WTC11 (cell line): ENCODE results near the gene COL4A2. TPM values are rescaled to one million over a fixed set of nuclear protein-coding genes. Genes with fewer than 3 reads are reported as not detected.

Experiments used
- ATAC-seq: fragments of 200-7000 bp; cut with Tn5 transposase; 2 replicates; pipeline ENCODE4 v1.10.0; 2021; ENCODE audit warnings: mild to moderate bottlenecking, moderate library complexity
- CTCF ChIA-PET: fragments of 300-600 bp; sonication (Branson Sonifier 250); formaldehyde crosslinking; loops from one replicate; lab custom pipeline; 2021; ENCODE audit warnings: antibody characterized with exemption; lab: Charles Lee
- POLR2A ChIA-PET: fragments of 350-600 bp; sonication (Branson Sonifier 250); formaldehyde crosslinking; loops from one replicate; lab custom pipeline; 2021; ENCODE audit warnings: antibody characterized with exemption; lab: Charles Lee
- DNase-seq: peaks from one replicate; pipeline ENCODE4 v3.0.0; 2021; ENCODE audit warnings: low spot score
- H3K27ac Mint-ChIP-seq: 2 replicates; pipeline ENCODE4 v1.8.0; 2021; ENCODE audit warnings: mixed read lengths
- H3K27me3 Mint-ChIP-seq: 2 replicates; pipeline ENCODE4 v1.8.0; 2021; ENCODE audit warnings: low read depth, mild to moderate bottlenecking, moderate library complexity, mixed read lengths
- H3K36me3 Mint-ChIP-seq: 2 replicates; pipeline ENCODE4 v1.8.0; 2021; ENCODE audit warnings: mixed read lengths
- H3K4me1 Mint-ChIP-seq: 2 replicates; pipeline ENCODE4 v1.8.0; 2022; ENCODE audit warnings: mixed read lengths
- H3K4me3 Mint-ChIP-seq: 2 replicates; pipeline ENCODE4 v1.8.0; 2021; ENCODE audit warnings: mild to moderate bottlenecking, moderate library complexity, mixed read lengths
- H3K9me3 Mint-ChIP-seq: 2 replicates; pipeline ENCODE4 v1.8.0; 2021; ENCODE audit warnings: mixed read lengths
- ATF3 ChIP-seq: sonication (generic); formaldehyde crosslinking; conservative IDR thresholded peaks from 2 replicates; pipeline ENCODE4 v1.8.1; 2022; ENCODE audit warnings: mild to moderate bottlenecking, missing genetic modification reagents
- ERG ChIP-seq: fragments of 250-450 bp; sonication (Bioruptor Pico); IDR thresholded peaks from 2 replicates; pipeline ENCODE4 v1.8.0; 2021; ENCODE audit warnings: mild to moderate bottlenecking
- GRHL2 ChIP-seq: fragments of 250-450 bp; sonication (Bioruptor Pico); IDR thresholded peaks from 2 replicates; pipeline ENCODE4 v1.8.0; 2022; ENCODE audit warnings: mild to moderate bottlenecking, moderate library complexity; ENCODE audit not compliant: insufficient replicate concordance, severe bottlenecking
- HMGXB4 ChIP-seq: sonication (generic); formaldehyde crosslinking; IDR thresholded peaks from 2 replicates; pipeline ENCODE4 v1.8.1; 2023; ENCODE audit warnings: mild to moderate bottlenecking, moderate library complexity, missing genetic modification reagents
- IRF2 ChIP-seq: sonication (generic); formaldehyde crosslinking; IDR thresholded peaks from 2 replicates; pipeline ENCODE4 v1.8.0; 2022; ENCODE audit warnings: low read depth, missing genetic modification reagents, borderline replicate concordance
- JAZF1 ChIP-seq: fragments of 250-450 bp; sonication (Bioruptor Pico); IDR thresholded peaks from 2 replicates; pipeline ENCODE4 v1.9.0; 2021; ENCODE audit warnings: moderate library complexity, mild to moderate bottlenecking, inconsistent platforms
- KAT7 ChIP-seq: sonication (generic); formaldehyde crosslinking; IDR thresholded peaks from 2 replicates; pipeline ENCODE4 v1.8.1; 2023; ENCODE audit warnings: missing genetic modification reagents, mild to moderate bottlenecking, borderline replicate concordance
- MXD4 ChIP-seq: fragments of 250-450 bp; sonication (Bioruptor Pico); IDR thresholded peaks from 2 replicates; pipeline ENCODE4 v1.8.0; 2021; ENCODE audit warnings: mild to moderate bottlenecking, moderate library complexity, borderline replicate concordance
- OVOL2 ChIP-seq: fragments of 250-450 bp; sonication (Bioruptor Pico); IDR thresholded peaks from 2 replicates; pipeline ENCODE4 v1.9.0; 2021; ENCODE audit warnings: mild to moderate bottlenecking, borderline replicate concordance
- ZNF232 ChIP-seq: sonication (generic); formaldehyde crosslinking; IDR thresholded peaks from 2 replicates; pipeline ENCODE4 v1.8.0; 2022; ENCODE audit warnings: mild to moderate bottlenecking, missing genetic modification reagents
- ZNF263 ChIP-seq: sonication (generic); formaldehyde crosslinking; IDR thresholded peaks from 2 replicates; pipeline ENCODE4 v1.8.1; 2022; ENCODE audit warnings: low read depth, mild to moderate bottlenecking, moderate library complexity, missing genetic modification reagents
- ZNF317 ChIP-seq: sonication (generic); formaldehyde crosslinking; IDR thresholded peaks from 2 replicates; pipeline ENCODE4 v1.8.1; 2023; ENCODE audit warnings: low read depth, mild to moderate bottlenecking, moderate library complexity, missing genetic modification reagents, borderline replicate concordance
- total RNA-seq: library from RNA; stranded (reverse); gene quantifications from 3 replicates; pipeline ENCODE4 v1.2.3, GENCODE V29; 2021
- TF ChIP-seq, protein P1 (sequence below): sonication (generic); formaldehyde crosslinking; IDR thresholded peaks from 2 replicates; pipeline ENCODE4 v1.8.1; 2022; ENCODE audit warnings: mild to moderate bottlenecking, moderate library complexity, missing genetic modification reagents
- TF ChIP-seq, protein P2 (sequence below): sonication (generic); formaldehyde crosslinking; IDR thresholded peaks from 2 replicates; pipeline ENCODE4 v1.8.1; 2023; ENCODE audit warnings: mild to moderate bottlenecking, missing genetic modification reagents, moderate library complexity
- TF ChIP-seq, protein P3 (sequence below): sonication (generic); formaldehyde crosslinking; IDR thresholded peaks from 2 replicates; pipeline ENCODE4 v1.8.0; 2022; ENCODE audit warnings: mild to moderate bottlenecking, missing genetic modification reagents
- TF ChIP-seq, protein P4 (sequence below): sonication (generic); formaldehyde crosslinking; IDR thresholded peaks from 2 replicates; pipeline ENCODE4 v1.8.0; 2022; ENCODE audit warnings: mild to moderate bottlenecking, missing genetic modification reagents
- TF ChIP-seq, protein P5 (sequence below): sonication (generic); formaldehyde crosslinking; conservative IDR thresholded peaks from 2 replicates; pipeline ENCODE4 v1.8.1; 2023; ENCODE audit warnings: mild to moderate bottlenecking, low read depth, missing genetic modification reagents, moderate library complexity
- TF ChIP-seq, protein P6 (sequence below): fragments of 250-450 bp; sonication (Bioruptor Pico); IDR thresholded peaks from 2 replicates; pipeline ENCODE4 v1.9.0; 2021; ENCODE audit warnings: mild to moderate bottlenecking, borderline replicate concordance

COL4A2 gene
- total RNA-seq, 1 experiment from 2014 or later: 109 TPM

GRCh38 chr13:110561344-110562035 lies 254.4 kb downstream of the COL4A2 start, which contains the start of gene RAB20:
Gene RAB20, minus strand, starts transcription at chr13:110561722. Its CDS starts 203 bp downstream, at chr13:110561519.
- DNase-seq (peak; percentile 79), ATAC-seq (peak; percentile 65)
- peaks cover 5% of the 10 kb centered on the region for H3K9me3 Mint-ChIP-seq
- ChIA-PET CTCF (interaction anchor here (0.5 to 1.8 kb wide), 11 partner anchors 19 to 1014 kb away, joined by 3 to 11 read pairs (median 3); no protein-coding TSS in a partner anchor), POLR2A (interaction anchor here (0.9 to 1.5 kb wide), 6 partner anchors 25 to 151 kb away, joined by 3 to 5 read pairs (median 4); partner anchors contain the start of gene CARS2)
- peaks cover 55% of the 10 kb centered on the region for H3K4me1 Mint-ChIP-seq
- peak within 1 kb of the TSS; percentile 92 for H3K4me3 Mint-ChIP-seq
- peak within 1 kb of the TSS; percentile 87; the same call in 1 of the 2 replicates for H3K27ac Mint-ChIP-seq
- peaks cover 15% of the 10 kb centered on the region for H3K27me3 Mint-ChIP-seq
- peaks cover 17% of the 10 kb centered on the region for H3K36me3 Mint-ChIP-seq
- TF ChIP-seq ZNF317: 0 out of 2 replicates have a peak, but pooled peaks have one; percentile 10
- TF ChIP-seq GRHL2 (CRISPR knock-in tag): no peak
- TF ChIP-seq KAT7 (CRISPR knock-in tag): 0 out of 2 replicates have a peak, but pooled peaks have one; percentile 49
- TF ChIP-seq, protein P1, sequence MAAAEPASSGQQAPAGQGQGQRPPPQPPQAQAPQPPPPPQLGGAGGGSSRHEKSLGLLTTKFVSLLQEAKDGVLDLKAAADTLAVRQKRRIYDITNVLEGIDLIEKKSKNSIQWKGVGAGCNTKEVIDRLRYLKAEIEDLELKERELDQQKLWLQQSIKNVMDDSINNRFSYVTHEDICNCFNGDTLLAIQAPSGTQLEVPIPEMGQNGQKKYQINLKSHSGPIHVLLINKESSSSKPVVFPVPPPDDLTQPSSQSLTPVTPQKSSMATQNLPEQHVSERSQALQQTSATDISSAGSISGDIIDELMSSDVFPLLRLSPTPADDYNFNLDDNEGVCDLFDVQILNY (CRISPR knock-in tag): no peak
- TF ChIP-seq, protein P2, sequence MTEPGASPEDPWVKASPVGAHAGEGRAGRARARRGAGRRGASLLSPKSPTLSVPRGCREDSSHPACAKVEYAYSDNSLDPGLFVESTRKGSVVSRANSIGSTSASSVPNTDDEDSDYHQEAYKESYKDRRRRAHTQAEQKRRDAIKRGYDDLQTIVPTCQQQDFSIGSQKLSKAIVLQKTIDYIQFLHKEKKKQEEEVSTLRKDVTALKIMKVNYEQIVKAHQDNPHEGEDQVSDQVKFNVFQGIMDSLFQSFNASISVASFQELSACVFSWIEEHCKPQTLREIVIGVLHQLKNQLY (CRISPR knock-in tag): no peak
- no peak; the same call in 1 of the 2 replicates for TF ChIP-seq HMGXB4 (CRISPR knock-in tag)
- TF ChIP-seq, protein P3, sequence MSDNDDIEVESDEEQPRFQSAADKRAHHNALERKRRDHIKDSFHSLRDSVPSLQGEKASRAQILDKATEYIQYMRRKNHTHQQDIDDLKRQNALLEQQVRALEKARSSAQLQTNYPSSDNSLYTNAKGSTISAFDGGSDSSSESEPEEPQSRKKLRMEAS (CRISPR knock-in tag): peak; percentile 51; the same call in 1 of the 2 replicates
- TF ChIP-seq, protein P4, sequence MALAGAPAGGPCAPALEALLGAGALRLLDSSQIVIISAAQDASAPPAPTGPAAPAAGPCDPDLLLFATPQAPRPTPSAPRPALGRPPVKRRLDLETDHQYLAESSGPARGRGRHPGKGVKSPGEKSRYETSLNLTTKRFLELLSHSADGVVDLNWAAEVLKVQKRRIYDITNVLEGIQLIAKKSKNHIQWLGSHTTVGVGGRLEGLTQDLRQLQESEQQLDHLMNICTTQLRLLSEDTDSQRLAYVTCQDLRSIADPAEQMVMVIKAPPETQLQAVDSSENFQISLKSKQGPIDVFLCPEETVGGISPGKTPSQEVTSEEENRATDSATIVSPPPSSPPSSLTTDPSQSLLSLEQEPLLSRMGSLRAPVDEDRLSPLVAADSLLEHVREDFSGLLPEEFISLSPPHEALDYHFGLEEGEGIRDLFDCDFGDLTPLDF: no peak
- TF ChIP-seq OVOL2 (CRISPR knock-in tag): no peak
- TF ChIP-seq, protein P5, sequence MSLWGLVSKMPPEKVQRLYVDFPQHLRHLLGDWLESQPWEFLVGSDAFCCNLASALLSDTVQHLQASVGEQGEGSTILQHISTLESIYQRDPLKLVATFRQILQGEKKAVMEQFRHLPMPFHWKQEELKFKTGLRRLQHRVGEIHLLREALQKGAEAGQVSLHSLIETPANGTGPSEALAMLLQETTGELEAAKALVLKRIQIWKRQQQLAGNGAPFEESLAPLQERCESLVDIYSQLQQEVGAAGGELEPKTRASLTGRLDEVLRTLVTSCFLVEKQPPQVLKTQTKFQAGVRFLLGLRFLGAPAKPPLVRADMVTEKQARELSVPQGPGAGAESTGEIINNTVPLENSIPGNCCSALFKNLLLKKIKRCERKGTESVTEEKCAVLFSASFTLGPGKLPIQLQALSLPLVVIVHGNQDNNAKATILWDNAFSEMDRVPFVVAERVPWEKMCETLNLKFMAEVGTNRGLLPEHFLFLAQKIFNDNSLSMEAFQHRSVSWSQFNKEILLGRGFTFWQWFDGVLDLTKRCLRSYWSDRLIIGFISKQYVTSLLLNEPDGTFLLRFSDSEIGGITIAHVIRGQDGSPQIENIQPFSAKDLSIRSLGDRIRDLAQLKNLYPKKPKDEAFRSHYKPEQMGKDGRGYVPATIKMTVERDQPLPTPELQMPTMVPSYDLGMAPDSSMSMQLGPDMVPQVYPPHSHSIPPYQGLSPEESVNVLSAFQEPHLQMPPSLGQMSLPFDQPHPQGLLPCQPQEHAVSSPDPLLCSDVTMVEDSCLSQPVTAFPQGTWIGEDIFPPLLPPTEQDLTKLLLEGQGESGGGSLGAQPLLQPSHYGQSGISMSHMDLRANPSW (CRISPR knock-in tag): no peak
- TF ChIP-seq IRF2 (CRISPR knock-in tag): no peak
- no peak for TF ChIP-seq JAZF1 (CRISPR knock-in tag)
- no peak for TF ChIP-seq ERG (CRISPR knock-in tag)
- no peak for TF ChIP-seq ZNF263
- TF ChIP-seq ZNF232 (CRISPR knock-in tag): peak; percentile 23; the same call in 1 of the 2 replicates
- TF ChIP-seq ATF3 (CRISPR knock-in tag): no peak
- TF ChIP-seq MXD4: no peak
- TF ChIP-seq, protein P6, sequence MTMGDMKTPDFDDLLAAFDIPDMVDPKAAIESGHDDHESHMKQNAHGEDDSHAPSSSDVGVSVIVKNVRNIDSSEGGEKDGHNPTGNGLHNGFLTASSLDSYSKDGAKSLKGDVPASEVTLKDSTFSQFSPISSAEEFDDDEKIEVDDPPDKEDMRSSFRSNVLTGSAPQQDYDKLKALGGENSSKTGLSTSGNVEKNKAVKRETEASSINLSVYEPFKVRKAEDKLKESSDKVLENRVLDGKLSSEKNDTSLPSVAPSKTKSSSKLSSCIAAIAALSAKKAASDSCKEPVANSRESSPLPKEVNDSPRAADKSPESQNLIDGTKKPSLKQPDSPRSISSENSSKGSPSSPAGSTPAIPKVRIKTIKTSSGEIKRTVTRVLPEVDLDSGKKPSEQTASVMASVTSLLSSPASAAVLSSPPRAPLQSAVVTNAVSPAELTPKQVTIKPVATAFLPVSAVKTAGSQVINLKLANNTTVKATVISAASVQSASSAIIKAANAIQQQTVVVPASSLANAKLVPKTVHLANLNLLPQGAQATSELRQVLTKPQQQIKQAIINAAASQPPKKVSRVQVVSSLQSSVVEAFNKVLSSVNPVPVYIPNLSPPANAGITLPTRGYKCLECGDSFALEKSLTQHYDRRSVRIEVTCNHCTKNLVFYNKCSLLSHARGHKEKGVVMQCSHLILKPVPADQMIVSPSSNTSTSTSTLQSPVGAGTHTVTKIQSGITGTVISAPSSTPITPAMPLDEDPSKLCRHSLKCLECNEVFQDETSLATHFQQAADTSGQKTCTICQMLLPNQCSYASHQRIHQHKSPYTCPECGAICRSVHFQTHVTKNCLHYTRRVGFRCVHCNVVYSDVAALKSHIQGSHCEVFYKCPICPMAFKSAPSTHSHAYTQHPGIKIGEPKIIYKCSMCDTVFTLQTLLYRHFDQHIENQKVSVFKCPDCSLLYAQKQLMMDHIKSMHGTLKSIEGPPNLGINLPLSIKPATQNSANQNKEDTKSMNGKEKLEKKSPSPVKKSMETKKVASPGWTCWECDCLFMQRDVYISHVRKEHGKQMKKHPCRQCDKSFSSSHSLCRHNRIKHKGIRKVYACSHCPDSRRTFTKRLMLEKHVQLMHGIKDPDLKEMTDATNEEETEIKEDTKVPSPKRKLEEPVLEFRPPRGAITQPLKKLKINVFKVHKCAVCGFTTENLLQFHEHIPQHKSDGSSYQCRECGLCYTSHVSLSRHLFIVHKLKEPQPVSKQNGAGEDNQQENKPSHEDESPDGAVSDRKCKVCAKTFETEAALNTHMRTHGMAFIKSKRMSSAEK (CRISPR knock-in tag): no peak
